Right renal pelvis (tissue), 4 donors: ENCODE results near the gene MAP7D1. TPM values are rescaled to one million over a fixed set of nuclear protein-coding genes. Genes with fewer than 3 reads are reported as not detected.
"Not testable (repeated sequence)": the region's sequence is repeated elsewhere in the genome, so short reads cannot be mapped to it uniquely, and the experiment has no call there.

Experiments
- DNase-seq, 4 donors: peaks; one replicate each; pipeline ENCODE4 v3.0.0-alpha.2; 2013; ENCODE audit warnings: low read depth in 4 of 4, low spot score in 3 of 4, missing footprints in 1 of 4
- polyA plus RNA-seq, 4 donors: library from polyadenylated mRNA; unstranded; fragments of 120-200 nt; gene quantifications; one replicate each; pipeline ENCODE4 v1.2.1, GENCODE V29; 2013; ENCODE audit not compliant: insufficient read length in 4 of 4

The MAP7D1 gene
- polyA plus RNA-seq, 4 donors, result 58.6 to 63.8 (median 63.1) TPM

- peak; percentile 63 to 71 (median 68) for DNase-seq
Observed at GRCh38 chr1:36187800-36188593, 32.0 kb downstream of the MAP7D1 start.

- DNase-seq, result not testable (repeated sequence)
Observed at GRCh38 chr1:36196805-36197204, 40.8 kb downstream of the MAP7D1 start.

- no peak for DNase-seq
Observed at GRCh38 chr1:36198641-36199040, 42.7 kb downstream of the MAP7D1 start.

- no peak for DNase-seq
Observed at GRCh38 chr1:36199934-36200741, 44.2 kb downstream of the MAP7D1 start.

- no peak for DNase-seq
Observed at GRCh38 chr1:36203027-36203553, 47.1 kb downstream of the MAP7D1 start.

GRCh38 chr1:36203554-36204346, 47.8 kb downstream of the MAP7D1 start:
- no peak for DNase-seq

- DNase-seq, result no peak
Observed at GRCh38 chr1:36204347-36204909, 48.5 kb downstream of the MAP7D1 start.

GRCh38 chr1:36206323-36206858, 50.4 kb downstream of the MAP7D1 start:
- DNase-seq, result no peak

GRCh38 chr1:36207339-36207738, 51.4 kb downstream of the MAP7D1 start:
- no peak for DNase-seq

- no peak for DNase-seq
Observed at GRCh38 chr1:36208978-36209703, 53.2 kb downstream of the MAP7D1 start.

GRCh38 chr1:36211307-36211706, 55.3 kb downstream of the MAP7D1 start:
- DNase-seq, result no peak

- DNase-seq, result no peak
Observed at GRCh38 chr1:36211841-36212240, 55.9 kb downstream of the MAP7D1 start.

- no peak for DNase-seq
Observed at GRCh38 chr1:36212782-36213181, 56.8 kb downstream of the MAP7D1 start.

- no peak for DNase-seq
Observed at GRCh38 chr1:36217670-36218069, 61.7 kb downstream of the MAP7D1 start.

GRCh38 chr1:36221901-36222300, 65.9 kb downstream of the MAP7D1 start:
- not testable (repeated sequence) for DNase-seq

GRCh38 chr1:36222481-36223380, 66.8 kb downstream of the MAP7D1 start:
- DNase-seq, result no peak

GRCh38 chr1:36223381-36223995, 67.5 kb downstream of the MAP7D1 start:
- peak in 3 of 4 donors; percentile 28 to 40 (median 39) for DNase-seq

- peak; percentile 98 to 99 (median 98) for DNase-seq
Observed at GRCh38 chr1:36223996-36224536, 68.1 kb downstream of the MAP7D1 start, which contains the start of gene THRAP3. TSS of gene THRAP3 (plus strand) at chr1:36224443. CDS start at chr1:36282564, 58,121 bp downstream.
